HCT116 (cell line): ENCODE measurements around the gene CTTNBP2.

Experiments used
- ELF1 ChIP-seq: IDR thresholded peaks from 2 replicates; pipeline ENCODE4 v1.6.1; 2012; ENCODE audit warnings: low read depth, borderline replicate concordance
- EZH2 ChIP-seq: fragments of 200-600 bp; sonication (generic); IDR thresholded peaks from 2 replicates; pipeline ENCODE4 v1.6.1; 2017; ENCODE audit warnings: antibody characterized with exemption, mixed run types
- JUND ChIP-seq: IDR thresholded peaks from 2 replicates; pipeline ENCODE4 v1.6.1; 2012
- POLR2A ChIP-seq: IDR thresholded peaks from 2 replicates; pipeline ENCODE4 v1.7.0; 2011; ENCODE audit warnings: borderline replicate concordance; ENCODE audit not compliant: insufficient read depth, insufficient read length; ENCODE audit errors: extremely low read depth
- RAD21 ChIP-seq: IDR thresholded peaks from 2 replicates; pipeline ENCODE4 v1.6.1; 2012; ENCODE audit warnings: low read depth, mild to moderate bottlenecking
- REST ChIP-seq: IDR thresholded peaks from 2 replicates; pipeline ENCODE4 v1.6.1; 2012; ENCODE audit warnings: low read depth
- SRF ChIP-seq: IDR thresholded peaks from 2 replicates; pipeline ENCODE4 v1.6.1; 2012; ENCODE audit warnings: low read depth
- TF ChIP-seq, protein P1 (sequence below), 3 experiments: fragments of 200-600 bp in 1 of 3; sonication (generic) in 1 of 3; IDR thresholded peaks in 2 of 3; conservative IDR thresholded peaks in 1 of 3; 2 replicates each; pipeline ENCODE4 v1.5.1; 2012 to 2017; ENCODE audit warnings: low read depth in 2 of 3, low read length in 2 of 3, antibody characterized with exemption in 1 of 3, borderline replicate concordance in 1 of 3, control low read depth in 1 of 3, mild to moderate bottlenecking in 1 of 3, mixed read lengths in 1 of 3, mixed run types in 1 of 3, moderate library complexity in 1 of 3; ENCODE audit not compliant: insufficient read depth in 1 of 3

GRCh38 chr7:117780832-117781231 lies 92.4 kb downstream of the CTTNBP2 start:
- TF ChIP-seq REST: no peak
- TF ChIP-seq, protein P1, sequence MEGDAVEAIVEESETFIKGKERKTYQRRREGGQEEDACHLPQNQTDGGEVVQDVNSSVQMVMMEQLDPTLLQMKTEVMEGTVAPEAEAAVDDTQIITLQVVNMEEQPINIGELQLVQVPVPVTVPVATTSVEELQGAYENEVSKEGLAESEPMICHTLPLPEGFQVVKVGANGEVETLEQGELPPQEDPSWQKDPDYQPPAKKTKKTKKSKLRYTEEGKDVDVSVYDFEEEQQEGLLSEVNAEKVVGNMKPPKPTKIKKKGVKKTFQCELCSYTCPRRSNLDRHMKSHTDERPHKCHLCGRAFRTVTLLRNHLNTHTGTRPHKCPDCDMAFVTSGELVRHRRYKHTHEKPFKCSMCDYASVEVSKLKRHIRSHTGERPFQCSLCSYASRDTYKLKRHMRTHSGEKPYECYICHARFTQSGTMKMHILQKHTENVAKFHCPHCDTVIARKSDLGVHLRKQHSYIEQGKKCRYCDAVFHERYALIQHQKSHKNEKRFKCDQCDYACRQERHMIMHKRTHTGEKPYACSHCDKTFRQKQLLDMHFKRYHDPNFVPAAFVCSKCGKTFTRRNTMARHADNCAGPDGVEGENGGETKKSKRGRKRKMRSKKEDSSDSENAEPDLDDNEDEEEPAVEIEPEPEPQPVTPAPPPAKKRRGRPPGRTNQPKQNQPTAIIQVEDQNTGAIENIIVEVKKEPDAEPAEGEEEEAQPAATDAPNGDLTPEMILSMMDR (IDR thresholded peaks at IDR 0.05 in 2 of 3, conservative IDR thresholded peaks at IDR 0.05 in 1 of 3; ENCODE audit: borderline replicate concordance in 1 of 3, insufficient read depth in 1 of 3, low read depth in 2 of 3, low read length in 2 of 3): no peak
- TF ChIP-seq ELF1: no peak
- TF ChIP-seq RAD21: no peak
- TF ChIP-seq EZH2: no peak
- no peak for TF ChIP-seq POLR2A
- no peak for TF ChIP-seq SRF
- TF ChIP-seq JUND: no peak
